GM19467 (cell line): Measurements from ENCODE around the gene MEF2B.
"Not testable (repeated sequence)": the region's sequence is repeated elsewhere in the genome, so short reads cannot be mapped to it uniquely, and the experiment has no call there.

Experiments used
- ATAC-seq: cut with Tn5 transposase; IDR thresholded peaks from one replicate; pipeline ENCODE4 v1.9.1; 2021; ENCODE audit warnings: mild to moderate bottlenecking, moderate library complexity; ENCODE audit not compliant: unreplicated experiment

Gene MEF2B

GRCh38 chr19:19102566-19102965 is 67.5 kb downstream of the MEF2B start:
- not testable (repeated sequence) for ATAC-seq

GRCh38 chr19:19101540-19101939 is 68.5 kb downstream of the MEF2B start:
- ATAC-seq = no peak

DNA sequence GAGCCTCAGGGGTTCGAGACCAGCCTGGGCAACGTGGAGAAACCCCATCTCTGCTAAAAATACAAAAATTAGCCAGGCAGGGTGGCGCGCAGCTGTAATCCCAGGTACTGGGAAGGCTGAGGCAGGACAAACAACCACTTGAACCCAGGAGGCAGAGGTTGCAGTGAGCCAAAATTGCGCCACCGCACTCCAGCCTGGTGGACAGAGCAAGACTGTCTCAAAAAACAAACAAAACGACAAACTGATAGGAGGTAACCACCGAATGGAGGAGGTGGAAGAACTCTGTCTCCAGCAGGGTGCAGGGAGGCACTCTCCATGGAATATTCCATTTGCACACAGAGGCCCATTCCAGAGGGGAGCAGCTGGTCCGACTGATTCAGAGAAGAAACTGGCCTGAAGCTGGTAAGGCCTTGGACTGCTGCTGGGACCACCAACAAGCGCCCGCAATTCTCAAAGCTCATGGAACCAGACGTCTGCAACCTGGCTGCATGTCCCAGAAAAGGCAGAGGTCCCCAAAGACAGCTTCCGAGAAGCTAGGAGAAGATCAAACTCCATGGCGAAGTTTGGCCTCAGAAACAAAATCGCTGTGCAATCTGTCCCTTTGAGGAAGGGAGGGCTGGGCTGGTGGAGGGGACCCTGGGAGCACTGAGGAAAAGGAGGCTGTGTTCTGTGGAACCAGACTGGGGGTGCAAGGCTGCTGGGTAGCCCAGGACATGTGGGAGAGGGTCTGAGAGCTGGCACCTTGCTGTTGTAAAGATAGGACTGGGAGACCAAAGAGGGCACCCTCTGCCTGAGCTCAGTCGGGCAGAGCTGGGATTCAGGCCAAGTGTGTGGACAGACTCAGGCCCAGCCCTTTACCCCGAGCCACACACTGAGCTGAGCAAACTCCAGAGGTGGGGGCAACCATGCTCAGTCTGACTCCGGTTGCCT is 71.1 kb downstream of the MEF2B start:
- ATAC-seq = no peak

DNA sequence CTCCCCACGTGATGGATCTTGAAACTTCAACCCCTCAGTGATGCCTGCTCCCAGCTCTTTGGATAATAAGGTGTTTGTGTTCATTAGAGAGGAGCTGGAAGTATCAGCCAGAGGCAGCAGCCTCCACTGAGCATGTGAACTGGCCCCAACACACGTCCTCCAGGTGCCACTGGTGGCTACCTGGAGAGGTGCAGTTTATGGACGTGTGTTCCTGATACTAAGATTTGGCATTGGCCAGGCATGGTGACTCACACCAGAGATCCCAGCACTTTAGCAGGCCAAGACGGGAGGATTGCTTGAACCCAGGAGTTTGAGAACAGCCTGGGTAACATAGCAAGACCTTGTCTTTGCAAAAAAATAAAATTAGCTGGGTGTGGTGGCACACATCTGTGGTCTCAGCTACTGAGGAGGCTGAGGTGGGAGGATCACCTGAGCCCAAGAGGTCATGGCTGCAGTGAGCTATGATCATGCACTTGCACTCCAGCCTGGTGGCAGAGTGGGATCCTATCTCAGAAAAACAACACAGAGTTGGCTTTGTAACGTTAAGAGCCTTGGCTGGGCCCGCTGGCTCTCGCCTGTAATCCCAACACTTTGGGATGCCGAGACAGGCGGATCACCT is 71.9 kb downstream of the MEF2B start:
- no peak for ATAC-seq

DNA sequence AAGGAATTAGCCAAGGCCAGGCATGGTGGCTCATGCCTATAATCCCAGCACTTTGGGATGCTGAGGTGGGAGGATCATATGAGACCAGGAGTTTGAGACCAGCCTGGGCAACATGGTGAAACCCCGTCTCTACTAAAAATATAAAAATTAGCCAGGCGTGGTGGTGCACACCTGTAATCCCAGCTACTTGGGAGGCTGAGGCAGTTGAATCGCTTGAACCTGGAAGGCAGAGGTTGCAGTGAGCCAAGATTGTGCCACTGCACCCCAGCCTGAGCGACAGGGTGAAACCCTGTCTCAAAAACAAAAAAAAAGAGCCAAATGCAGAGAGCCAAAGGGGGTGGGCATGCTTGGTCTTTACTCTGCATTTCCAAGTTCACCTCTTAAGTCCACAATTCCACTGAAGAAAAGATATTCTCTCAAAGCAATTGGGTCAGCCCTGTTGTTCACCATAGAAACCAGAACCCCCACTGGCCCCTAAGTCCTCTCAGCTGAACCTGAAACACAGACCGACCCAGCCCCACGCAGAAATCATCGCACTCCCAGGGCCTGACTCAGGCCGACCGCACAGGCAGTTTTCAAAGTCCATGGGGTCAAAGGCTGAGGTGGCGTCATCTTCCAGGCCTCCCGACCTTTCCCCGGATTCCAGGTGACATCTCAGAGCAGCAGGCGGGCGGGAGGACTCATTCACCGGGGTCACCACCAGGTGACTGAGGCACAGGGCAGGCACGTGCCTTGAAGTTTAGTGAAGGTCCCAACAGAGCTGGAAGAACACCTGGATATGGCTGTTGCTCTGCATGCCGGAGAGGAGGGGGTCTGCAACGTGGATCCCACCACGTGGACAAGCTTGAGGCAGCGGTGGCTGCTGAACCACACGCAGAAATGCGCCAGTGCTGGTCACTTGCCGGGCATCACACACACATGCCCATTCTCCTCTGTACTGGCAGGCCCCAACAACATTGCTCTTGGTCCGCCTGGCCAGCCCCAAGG is 73.1 kb downstream of the MEF2B start:
- ATAC-seq = no peak

DNA sequence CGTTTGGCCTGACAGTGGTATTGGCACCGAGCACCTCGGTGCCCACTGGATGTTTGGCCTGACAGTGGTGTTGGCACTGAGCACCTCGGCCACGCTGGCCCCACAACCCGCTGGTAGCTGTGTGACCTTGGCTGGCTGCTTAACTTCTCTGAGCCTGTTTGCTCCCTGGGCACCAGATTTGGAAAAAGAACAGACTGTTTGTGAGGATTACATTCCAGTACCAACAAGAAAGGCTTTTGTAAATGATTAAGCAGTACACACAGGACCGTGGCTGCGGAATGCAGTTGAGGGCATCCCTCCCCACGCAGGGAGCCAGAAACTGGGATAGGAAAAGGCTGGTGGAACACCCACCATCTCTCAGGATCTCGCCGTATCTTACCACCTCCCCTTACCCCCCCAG is 74.4 kb downstream of the MEF2B start:
- no peak for ATAC-seq
